Chondrocyte (in vitro differentiated cells): ENCODE measurements around the gene FUS. TPM values are rescaled to one million over a fixed set of nuclear protein-coding genes. Genes with fewer than 3 reads are reported as not detected.
A peak's percentile ranks its signal among the peaks of the same experiment; 100 is the strongest.

ENCODE experiments used
- DNase-seq: peaks from one replicate; pipeline ENCODE4 v3.0.0; 2021; ENCODE audit warnings: mixed read lengths, low spot score
- H3K27ac Mint-ChIP-seq: one replicate; pipeline ENCODE4 v1.8.0; 2021; ENCODE audit warnings: mild to moderate bottlenecking, moderate library complexity, mixed read lengths; ENCODE audit not compliant: unreplicated experiment
- H3K27me3 Mint-ChIP-seq: 2 replicates; pipeline ENCODE4 v1.8.0; 2021; ENCODE audit warnings: low read depth, mixed read lengths
- H3K36me3 Mint-ChIP-seq: 2 replicates; pipeline ENCODE4 v1.8.0; 2021; ENCODE audit warnings: low read depth, mixed read lengths
- H3K4me1 Mint-ChIP-seq: 2 replicates; pipeline ENCODE4 v1.8.0; 2021; ENCODE audit warnings: low read depth, mild to moderate bottlenecking, mixed read lengths
- H3K4me3 Mint-ChIP-seq: one replicate; pipeline ENCODE4 v1.8.0; 2021; ENCODE audit warnings: mild to moderate bottlenecking, moderate library complexity, mixed read lengths; ENCODE audit not compliant: unreplicated experiment
- H3K9me3 Mint-ChIP-seq: 2 replicates; pipeline ENCODE4 v1.8.0; 2021; ENCODE audit warnings: low read depth, mixed read lengths
- long read RNA-seq: library from polyadenylated mRNA; stranded (forward); transcript quantifications from one replicate; pipeline ENCODE4 v2.0.0, GENCODE V29; 2021
- total RNA-seq: library from RNA; stranded (reverse); gene quantifications from 3 replicates; pipeline ENCODE4 v1.2.1, GENCODE V29; 2021
- TF ChIP-seq, protein P1 (sequence below): fragments of 200-600 bp; sonication (generic); IDR thresholded peaks from 2 replicates; pipeline ENCODE4 v1.5.0; 2021; ENCODE audit warnings: antibody characterized with exemption, mild to moderate bottlenecking, moderate library complexity

Gene FUS
- total RNA-seq = 226 to 414 TPM (median 231 TPM) in 3 replicates
- long read RNA-seq, full-length matches to known transcripts = 9 of 88 reads
- long read RNA-seq, partial matches to known transcripts = 76 of 88 reads
- long read RNA-seq, other reads (novel, unspliced or antisense) = 3 of 88 reads

DNA sequence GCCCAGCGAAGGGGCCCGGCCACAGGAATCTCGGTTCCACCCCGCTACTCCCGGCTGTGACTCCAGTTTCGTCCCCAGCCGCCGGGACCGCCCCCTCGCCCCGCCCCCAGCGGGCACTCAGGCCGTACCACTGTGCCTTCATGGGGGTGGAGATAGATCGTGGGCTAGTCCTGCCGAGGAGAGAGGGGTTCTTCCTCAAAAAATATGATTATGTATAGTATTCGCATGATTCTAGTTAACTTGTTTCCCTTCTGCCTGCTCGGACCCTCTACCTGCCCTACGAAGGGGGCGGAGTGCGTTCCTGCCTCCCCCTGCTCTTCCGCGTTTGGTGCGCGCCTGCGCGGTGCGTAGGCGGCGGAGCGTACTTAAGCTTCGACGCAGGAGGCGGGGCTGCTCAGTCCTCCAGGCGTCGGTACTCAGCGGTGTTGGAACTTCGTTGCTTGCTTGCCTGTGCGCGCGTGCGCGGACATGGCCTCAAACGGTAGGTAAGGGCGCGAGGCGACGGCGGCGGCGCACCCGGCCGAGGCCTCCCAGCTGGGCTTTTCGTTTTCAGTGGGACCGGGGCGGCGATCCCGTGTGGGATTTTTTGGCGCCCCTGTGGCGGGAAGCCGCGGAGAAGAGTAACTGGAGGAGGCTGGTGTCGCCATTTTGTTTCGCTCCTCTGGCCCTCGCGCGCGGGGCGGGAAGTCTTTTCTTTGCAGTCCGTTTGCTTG, at the start of gene FUS:
FUS (plus strand) TSS at position 393 of the 713 bp plus-strand sequence; CDS start at position 469, 76 bp downstream.
- peaks cover 42% of the 10 kb centered on the region for H3K4me1 Mint-ChIP-seq
- H3K27ac Mint-ChIP-seq = peak within 1 kb of the TSS; percentile 100
- H3K4me3 Mint-ChIP-seq = peak within 1 kb of the TSS; percentile 96
- H3K27me3 Mint-ChIP-seq = no peaks in the 10 kb centered on the region
- TF ChIP-seq, protein P1, sequence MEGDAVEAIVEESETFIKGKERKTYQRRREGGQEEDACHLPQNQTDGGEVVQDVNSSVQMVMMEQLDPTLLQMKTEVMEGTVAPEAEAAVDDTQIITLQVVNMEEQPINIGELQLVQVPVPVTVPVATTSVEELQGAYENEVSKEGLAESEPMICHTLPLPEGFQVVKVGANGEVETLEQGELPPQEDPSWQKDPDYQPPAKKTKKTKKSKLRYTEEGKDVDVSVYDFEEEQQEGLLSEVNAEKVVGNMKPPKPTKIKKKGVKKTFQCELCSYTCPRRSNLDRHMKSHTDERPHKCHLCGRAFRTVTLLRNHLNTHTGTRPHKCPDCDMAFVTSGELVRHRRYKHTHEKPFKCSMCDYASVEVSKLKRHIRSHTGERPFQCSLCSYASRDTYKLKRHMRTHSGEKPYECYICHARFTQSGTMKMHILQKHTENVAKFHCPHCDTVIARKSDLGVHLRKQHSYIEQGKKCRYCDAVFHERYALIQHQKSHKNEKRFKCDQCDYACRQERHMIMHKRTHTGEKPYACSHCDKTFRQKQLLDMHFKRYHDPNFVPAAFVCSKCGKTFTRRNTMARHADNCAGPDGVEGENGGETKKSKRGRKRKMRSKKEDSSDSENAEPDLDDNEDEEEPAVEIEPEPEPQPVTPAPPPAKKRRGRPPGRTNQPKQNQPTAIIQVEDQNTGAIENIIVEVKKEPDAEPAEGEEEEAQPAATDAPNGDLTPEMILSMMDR = no peak
- peak; percentile 95 for DNase-seq
- H3K36me3 Mint-ChIP-seq = peaks cover 25% of the 10 kb centered on the region
- no peaks in the 10 kb centered on the region for H3K9me3 Mint-ChIP-seq

DNA sequence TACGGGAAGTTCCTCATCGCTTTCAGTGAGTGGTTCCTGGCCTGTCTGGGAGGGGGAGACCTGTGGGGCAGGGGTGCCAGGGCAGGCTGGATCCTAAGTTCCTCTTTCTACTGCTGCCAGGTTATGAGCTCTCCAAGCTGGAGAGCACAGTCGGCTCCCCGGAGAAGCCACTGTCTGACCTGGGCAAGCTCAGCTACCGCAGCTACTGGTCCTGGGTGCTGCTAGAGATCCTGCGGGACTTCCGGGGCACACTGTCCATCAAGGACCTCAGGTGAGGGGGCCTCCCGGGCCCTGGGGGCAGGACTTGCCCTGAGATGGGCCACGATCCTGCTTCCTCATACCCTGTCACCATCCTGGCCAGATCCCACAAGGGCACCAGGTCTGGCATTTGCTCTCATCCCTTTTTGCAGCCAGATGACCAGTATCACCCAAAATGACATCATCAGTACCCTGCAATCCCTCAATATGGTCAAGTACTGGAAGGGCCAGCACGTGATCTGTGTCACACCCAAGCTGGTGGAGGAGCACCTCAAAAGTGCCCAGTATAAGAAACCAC, 49.5 kb upstream of the FUS start:
- Mint-ChIP-seq H3K4me1 (peaks cover 5% of the 10 kb centered on the region), H3K36me3 (peaks cover 6% of the 10 kb centered on the region), H3K9me3 (no peaks in the 10 kb centered on the region), H3K27me3 (no peaks in the 10 kb centered on the region), H3K4me3 (no peak overlapping the region), H3K27ac (no peak overlapping the region)
- no peak for DNase-seq
- TF ChIP-seq, protein P1 = no peak

DNA sequence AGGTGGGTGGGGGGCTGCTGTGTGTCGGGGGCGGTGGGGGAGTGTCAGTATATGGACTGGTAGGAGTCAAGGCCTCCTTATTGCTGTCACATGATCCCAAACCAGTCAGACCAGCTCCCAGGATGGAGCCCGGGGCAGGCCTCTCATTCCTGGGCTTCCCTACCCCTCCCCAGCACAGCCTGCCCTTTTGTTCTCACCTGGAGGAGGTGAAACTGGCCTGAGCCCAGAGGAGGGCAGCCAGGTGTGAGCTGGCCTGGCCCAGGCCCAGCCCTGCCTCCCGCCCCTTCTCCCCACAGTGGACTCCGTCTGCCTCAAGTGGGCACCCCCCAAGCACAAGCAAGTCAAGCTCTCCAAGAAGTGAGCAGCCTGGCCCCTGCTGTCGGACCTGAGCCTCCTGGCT, 49.0 kb upstream of the FUS start:
- Mint-ChIP-seq H3K27ac (no peak overlapping the region), H3K27me3 (no peaks in the 10 kb centered on the region), H3K36me3 (peaks cover 6% of the 10 kb centered on the region), H3K4me1 (peaks cover 5% of the 10 kb centered on the region), H3K4me3 (no peak overlapping the region), H3K9me3 (no peaks in the 10 kb centered on the region)
- DNase-seq = no peak
- TF ChIP-seq, protein P1 = no peak

DNA sequence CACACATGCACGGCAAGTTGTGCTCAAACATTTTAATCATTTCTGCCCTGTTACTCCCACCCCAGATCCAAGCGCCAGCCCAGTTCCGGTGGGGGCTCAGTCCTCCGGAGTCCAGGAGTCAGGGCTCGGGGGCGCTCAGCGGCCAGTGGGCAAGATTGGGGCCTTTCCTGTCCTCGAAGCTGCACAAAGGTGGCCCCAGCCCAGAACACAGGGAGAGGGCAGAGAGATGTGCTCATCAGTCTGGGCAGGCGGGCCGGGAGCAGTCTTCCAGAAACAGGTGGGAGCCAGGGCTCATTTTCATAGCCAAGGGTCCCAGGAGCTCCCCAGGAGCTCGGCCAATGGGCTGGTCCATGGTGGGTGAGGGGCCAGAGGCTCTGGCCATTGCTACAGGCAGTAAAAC, 48.5 kb upstream of the FUS start:
- Mint-ChIP-seq H3K27me3 (no peaks in the 10 kb centered on the region), H3K27ac (no peak overlapping the region), H3K36me3 (peaks cover 6% of the 10 kb centered on the region), H3K4me3 (no peak overlapping the region), H3K4me1 (peaks cover 5% of the 10 kb centered on the region), H3K9me3 (no peaks in the 10 kb centered on the region)
- TF ChIP-seq, protein P1 = no peak
- DNase-seq = no peak

DNA sequence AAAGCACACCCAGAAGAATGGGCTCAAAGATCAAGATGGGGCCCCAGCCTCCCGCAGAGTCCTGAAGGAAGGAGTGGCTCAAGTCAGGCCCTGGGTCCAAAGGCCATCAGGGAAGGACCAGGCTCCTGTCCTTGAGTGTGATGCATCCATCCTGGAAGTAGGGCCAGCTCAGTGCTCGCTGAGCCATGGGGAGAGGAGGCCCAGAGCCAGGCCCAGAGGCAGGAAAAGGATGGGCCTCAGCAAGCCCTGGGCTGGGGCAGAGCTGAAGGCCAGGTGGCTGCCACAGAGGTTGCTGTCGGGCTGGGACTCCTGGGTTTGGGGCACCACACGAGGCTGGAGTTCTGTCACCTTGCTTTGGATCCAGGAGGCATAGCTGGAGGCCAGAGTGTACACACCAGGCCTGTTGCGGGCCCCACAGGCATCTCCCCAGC, 48.1 kb upstream of the FUS start:
- no peak overlapping the region for H3K27ac Mint-ChIP-seq
- DNase-seq = no peak
- TF ChIP-seq, protein P1 = no peak
- peaks cover 5% of the 10 kb centered on the region for H3K4me1 Mint-ChIP-seq
- H3K27me3 Mint-ChIP-seq = no peaks in the 10 kb centered on the region
- H3K4me3 Mint-ChIP-seq = no peak overlapping the region
- peaks cover 6% of the 10 kb centered on the region for H3K36me3 Mint-ChIP-seq
- no peaks in the 10 kb centered on the region for H3K9me3 Mint-ChIP-seq
